Stomach (tissue), 9 donors: Measurements from ENCODE around the gene PRKG1. TPM values are rescaled to one million over a fixed set of nuclear protein-coding genes. Genes with fewer than 3 reads are reported as not detected.
A peak's percentile ranks its signal among the peaks of the same experiment; 100 is the strongest.

Experiments
- DNase-seq, 2 donors: peaks; one replicate each; pipeline versions ENCODE4 v3.0.0 to v3.0.0-alpha.2; 2013 to 2019
- H3K27ac ChIP-seq, 5 donors: fragments of 200-600 bp in 4 of 5; sonication (generic) in 4 of 5; one replicate each; pipeline ENCODE4 v1.5.1; 2013 to 2019; ENCODE audit warnings: mild to moderate bottlenecking in 1 of 5, moderate library complexity in 1 of 5
- H3K27me3 ChIP-seq, 3 donors: fragments of 200-600 bp; sonication (generic); one replicate each; pipeline ENCODE4 v1.5.1; 2017 to 2019; ENCODE audit warnings: mixed run types in 1 of 3
- H3K36me3 ChIP-seq, 4 donors: fragments of 200-600 bp; sonication (generic); 1 replicate in 3 of 4; 2 replicates in 1 of 4; pipeline ENCODE4 v1.5.1; 2016 to 2019
- H3K4me1 ChIP-seq, 4 donors: fragments of 200-600 bp; sonication (generic); one replicate each; pipeline ENCODE4 v1.5.1; 2016 to 2019
- H3K4me3 ChIP-seq, 4 donors: fragments of 200-600 bp; sonication (generic) in 3 of 4; one replicate each; pipeline ENCODE4 v1.5.1; 2016 to 2019; ENCODE audit warnings: mild to moderate bottlenecking in 1 of 4
- H3K9me3 ChIP-seq, 4 donors: fragments of 200-600 bp; sonication (generic); one replicate each; pipeline ENCODE4 v1.5.1; 2016 to 2019
- CTCF ChIP-seq, 7 experiments: fragments of 450-650 bp in 4 of 7; fragments of 200-600 bp in 3 of 7; sonication (generic) in 3 of 7; IDR thresholded peaks; one replicate each; pipeline ENCODE4 v1.5.1; 2016 to 2019; ENCODE audit warnings: antibody characterized with exemption in 7 of 7, control low read depth in 2 of 7, mild to moderate bottlenecking in 1 of 7
- EP300 ChIP-seq: sonication (generic); formaldehyde crosslinking; IDR thresholded peaks from one replicate; pipeline ENCODE4 v1.6.1; 2017; ENCODE audit warnings: antibody characterized with exemption
- POLR2A ChIP-seq, 4 donors: fragments of 450-650 bp; IDR thresholded peaks; one replicate each; pipeline ENCODE4 v1.6.1; 2016; ENCODE audit warnings: antibody characterized with exemption in 4 of 4, control low read depth in 2 of 4, mild to moderate bottlenecking in 1 of 4, moderate library complexity in 1 of 4
- POLR2AphosphoS5 ChIP-seq, 3 donors: sonication (generic); formaldehyde crosslinking; IDR thresholded peaks; one replicate each; pipeline ENCODE4 v1.6.1; 2016; ENCODE audit warnings: antibody characterized with exemption in 3 of 3
- WGBS, 5 donors: extraction: QIAGEN DNeasy Blood & Tissue Kit in 3 of 5; methylation state at CpG; one replicate each; pipeline versions ENCODE4 v1.1.5 to v1.1.7; 2013 to 2018; 5-methylcytosine and 5-hydroxymethylcytosine counted together
- intact Hi-C: fragments of 100-400 bp; cut with DNase I; formaldehyde crosslinking; loops from one replicate; pipeline ENCODE4 v1.15.1; 2023; ENCODE audit warnings: low total_unique reads
- polyA plus RNA-seq, 3 donors: library from polyadenylated mRNA; stranded (reverse); fragments of 200-250 nt; gene quantifications; one replicate each; pipeline ENCODE4 v1.2.3, GENCODE V29; 2013
- total RNA-seq, 5 donors: library from RNA; depleted of rRNA; stranded (reverse); fragments of >200 nt; gene quantifications; one replicate each; pipeline versions ENCODE4 v1.1.0 to v1.2.3, GENCODE V29; 2014 to 2016
- donor health status: healthy with polysubstance abuse.
- donor health status: Bipolar disorder and iron deficiency.
- donor health status: healthy.

Gene PRKG1
- total and polyA plus RNA-seq, 8 donors: 1.5 to 89.2 (median 14.3) TPM

- peak in 1 of 2 donors; percentile 18 for DNase-seq
- H3K36me3 ChIP-seq: no peaks in the 10 kb centered on the region
- H3K4me3 ChIP-seq: no peak overlapping the region
- no peaks in the 10 kb centered on the region for H3K27me3 ChIP-seq
- TF ChIP-seq CTCF (IDR thresholded peaks at IDR 0.05) (no peak), POLR2AphosphoS5 (IDR thresholded peaks at IDR 0.05) (no peak), EP300 (no peak), POLR2A (IDR thresholded peaks at IDR 0.05) (no peak)
- no peaks in the 10 kb centered on the region for H3K9me3 ChIP-seq
- intact Hi-C loops: no loop called here
- H3K27ac ChIP-seq: no peak overlapping the region
- peaks cover 0 to 17% (median 4%) of the 10 kb centered on the region in 4 donors for H3K4me1 ChIP-seq
- WGBS, 5 donors: 69 to 82% (median 80%) methylated on average over 4 of the region's 4 CpGs
These were observed 12.4 kb downstream of the PRKG1 start for GRCh38 chr10:51086710-51087109.

- intact Hi-C loops: no loop called here
- Histone ChIP-seq H3K27ac (no peak overlapping the region), H3K9me3 (no peaks in the 10 kb centered on the region)
These were observed 12.8 kb downstream of the PRKG1 start for GRCh38 chr10:51087114-51087513.

GRCh38 chr10:51090190-51090589 is 15.9 kb downstream of the PRKG1 start:
- TF ChIP-seq CTCF (IDR thresholded peaks at IDR 0.05): no peak
- TF ChIP-seq POLR2A (IDR thresholded peaks at IDR 0.05): no peak
- no peak for TF ChIP-seq EP300
- TF ChIP-seq POLR2AphosphoS5 (IDR thresholded peaks at IDR 0.05): no peak
- intact Hi-C loops: no loop called here
- H3K4me1 ChIP-seq: peaks cover 0 to 19% (median 9%) of the 10 kb centered on the region in 4 donors

More at GRCh38 chr10:51087114-51087513, 12.8 kb downstream of the PRKG1 start:
- H3K27me3 ChIP-seq: no peaks in the 10 kb centered on the region
- no peak overlapping the region for H3K4me3 ChIP-seq
- H3K4me1 ChIP-seq: peaks cover 0 to 21% (median 6%) of the 10 kb centered on the region in 4 donors
- TF ChIP-seq EP300 (no peak), POLR2A (IDR thresholded peaks at IDR 0.05) (no peak), CTCF (IDR thresholded peaks at IDR 0.05) (no peak), POLR2AphosphoS5 (IDR thresholded peaks at IDR 0.05) (no peak)
- DNase-seq: no peak
- no peaks in the 10 kb centered on the region for H3K36me3 ChIP-seq

GRCh38 chr10:51092402-51092801 is 18.1 kb downstream of the PRKG1 start:
- intact Hi-C loops: no loop called here
- Histone ChIP-seq H3K9me3 (no peaks in the 10 kb centered on the region), H3K27me3 (no peaks in the 10 kb centered on the region), H3K4me3 (no peak overlapping the region), H3K36me3 (no peaks in the 10 kb centered on the region), H3K4me1 (peaks cover 0 to 19% (median 9%) of the 10 kb centered on the region in 4 donors), H3K27ac (peak overlapping the region in 1 of 5 donors; percentile 54)
- DNase-seq: peak; percentile 53 to 72
- TF ChIP-seq CTCF (IDR thresholded peaks at IDR 0.05) (no peak), POLR2AphosphoS5 (IDR thresholded peaks at IDR 0.05) (peak in 2 of 3 donors; percentile 27 to 40)
- 41 to 68% (median 44%) methylated on average over 2 of the region's 2 CpGs for WGBS, 5 donors

More at GRCh38 chr10:51090190-51090589, 15.9 kb downstream of the PRKG1 start:
- Histone ChIP-seq H3K36me3 (no peaks in the 10 kb centered on the region), H3K27ac (no peak overlapping the region), H3K4me3 (no peak overlapping the region), H3K9me3 (no peaks in the 10 kb centered on the region), H3K27me3 (no peaks in the 10 kb centered on the region)
- DNase-seq: no peak
